NCI-H2081 treated with DMSO at 0.1 percent for 48 hours (cell line): ENCODE measurements around the gene ASPRV1.
"Not testable (repeated sequence)": the region's sequence is repeated elsewhere in the genome, so short reads cannot be mapped to it uniquely, and the experiment has no call there.

Source experiments
- DNase-seq: peaks from one replicate; lab custom pipeline; 2025; lab: John Stamatoyannopoulos, UW

The ASPRV1 gene

GRCh38 chr2:69959425-69959824 lies 2.0 kb downstream of the ASPRV1 start:
- no peak for DNase-seq

- DNase-seq, result no peak
Measured at GRCh38 chr2:69958480-69958879, 3.0 kb downstream of the ASPRV1 start.

- no peak for DNase-seq
Measured at GRCh38 chr2:69957965-69958364, 3.5 kb downstream of the ASPRV1 start.

GRCh38 chr2:69956475-69956979 lies 4.9 kb downstream of the ASPRV1 start:
- no peak for DNase-seq

GRCh38 chr2:69955029-69955428 lies 6.4 kb downstream of the ASPRV1 start:
- no peak for DNase-seq

GRCh38 chr2:69954084-69954483 lies 7.3 kb downstream of the ASPRV1 start:
- DNase-seq, result no peak

- DNase-seq, result no peak
Measured at GRCh38 chr2:69952336-69953115, 8.9 kb downstream of the ASPRV1 start.

GRCh38 chr2:69950671-69951070 lies 10.8 kb downstream of the ASPRV1 start:
- not testable (repeated sequence) for DNase-seq

- DNase-seq, result no peak
Measured at GRCh38 chr2:69950241-69950640, 11.2 kb downstream of the ASPRV1 start.

- no peak for DNase-seq
Measured at GRCh38 chr2:69948963-69949645, 12.3 kb downstream of the ASPRV1 start.

GRCh38 chr2:69948032-69948962 lies 13.1 kb downstream of the ASPRV1 start:
- no peak for DNase-seq

- DNase-seq, result no peak
Measured at GRCh38 chr2:69947325-69947931, 14.0 kb downstream of the ASPRV1 start.

GRCh38 chr2:69946351-69947324 lies 14.8 kb downstream of the ASPRV1 start:
- no peak for DNase-seq

GRCh38 chr2:69945941-69946340 lies 15.5 kb downstream of the ASPRV1 start:
- no peak for DNase-seq

GRCh38 chr2:69945441-69945840 lies 16.0 kb downstream of the ASPRV1 start:
- no peak for DNase-seq

- DNase-seq, result no peak
Measured at GRCh38 chr2:69944756-69945155, 16.7 kb downstream of the ASPRV1 start.

- no peak for DNase-seq
Measured at GRCh38 chr2:69943843-69944525, 17.4 kb downstream of the ASPRV1 start.

- no peak for DNase-seq
Measured at GRCh38 chr2:69943000-69943842, 18.2 kb downstream of the ASPRV1 start.

GRCh38 chr2:69940691-69941090 lies 20.7 kb downstream of the ASPRV1 start:
- DNase-seq, result no peak
